Panc1 (cell line): ENCODE results near the gene ENTPD2.

Experiments
- CTCF ChIP-seq: fragments of 450-650 bp; IDR thresholded peaks from 2 replicates; pipeline ENCODE4 v1.5.1; 2017; ENCODE audit warnings: mild to moderate bottlenecking
- POLR2AphosphoS5 ChIP-seq: IDR thresholded peaks from 2 replicates; pipeline ENCODE4 v1.6.1; 2012; ENCODE audit warnings: mild to moderate bottlenecking, low read depth, low read length, moderate library complexity

- TF ChIP-seq POLR2AphosphoS5, result no peak
- no peak for TF ChIP-seq CTCF
Observed at GRCh38 chr9:137044502-137045177, 9.2 kb downstream of the ENTPD2 start.
